ENCODE measurements around the gene GCK. TPM values are rescaled to one million over a fixed set of nuclear protein-coding genes. Genes with fewer than 3 reads are reported as not detected.

Gene GCK
- polyA plus RNA-seq, 3 donors from 2014 or later: not detected

DNA sequence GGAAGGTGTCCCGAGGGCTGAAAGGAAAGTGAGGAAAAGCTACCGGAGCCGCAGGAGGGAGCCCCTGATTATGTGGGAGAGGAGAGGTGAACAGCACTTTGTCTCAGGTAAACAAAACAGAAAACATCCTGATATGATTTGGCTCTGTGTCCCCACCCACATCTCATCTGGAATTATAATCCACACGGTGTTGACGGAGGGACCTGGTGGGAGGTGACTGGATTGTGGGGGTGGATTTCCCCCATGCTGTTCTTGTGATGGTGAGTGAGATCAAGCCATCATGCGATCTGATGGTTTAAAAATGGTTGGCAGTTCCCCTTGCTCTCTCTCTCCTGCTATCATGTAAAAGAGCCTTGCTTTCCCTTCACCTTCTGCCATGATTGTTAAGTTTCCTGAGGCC, 68.8 kb downstream of the GCK start:
- Mint-ChIP-seq H3K4me1 (peaks cover 11 to 19% of the 10 kb centered on the region in 2 donors), H3K27ac (no peak overlapping the region), H3K4me3 (no peak overlapping the region), H3K9me3 (peaks cover 0 to 4% (median 0%) of the 10 kb centered on the region in 6 donors), H3K27me3 (ENCODE audit: low read depth in 3 of 3) (peaks cover 7 to 11% (median 9%) of the 10 kb centered on the region in 3 donors), H3K36me3 (peaks cover 4 to 10% (median 6%) of the 10 kb centered on the region in 3 donors)
- DNase-seq: no peak

DNA sequence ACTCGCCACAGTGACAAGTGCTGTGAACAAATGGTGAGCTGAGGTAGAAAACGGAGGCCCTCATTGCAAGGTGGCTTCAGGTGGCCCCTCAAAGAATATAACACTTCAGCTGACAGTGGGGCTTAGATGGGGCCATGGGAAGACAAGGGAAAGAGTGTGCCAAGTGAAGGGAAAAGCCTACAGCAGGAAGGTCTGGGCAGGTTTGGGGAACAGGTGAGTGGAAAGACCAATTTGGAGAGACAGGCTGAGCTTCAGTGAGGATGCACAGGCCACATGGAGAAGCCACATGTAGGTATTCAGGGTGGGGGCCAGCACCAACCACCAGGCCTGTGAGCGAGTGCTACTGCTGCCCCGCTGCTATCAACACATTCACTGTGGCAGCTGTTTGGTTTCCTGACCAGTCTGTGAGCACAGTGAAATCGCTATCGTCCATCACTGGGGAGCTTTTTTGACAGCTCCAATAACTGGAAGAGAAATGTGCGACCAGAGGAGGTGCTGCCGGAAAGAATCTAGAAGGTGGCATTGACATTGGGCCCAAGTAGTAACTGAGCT, 69.3 kb downstream of the GCK start:
- Mint-ChIP-seq H3K9me3 (peaks cover 0 to 4% (median 0%) of the 10 kb centered on the region in 6 donors), H3K27me3 (ENCODE audit: low read depth in 3 of 3) (peaks cover 5 to 10% (median 9%) of the 10 kb centered on the region in 3 donors), H3K27ac (no peak overlapping the region)

DNA sequence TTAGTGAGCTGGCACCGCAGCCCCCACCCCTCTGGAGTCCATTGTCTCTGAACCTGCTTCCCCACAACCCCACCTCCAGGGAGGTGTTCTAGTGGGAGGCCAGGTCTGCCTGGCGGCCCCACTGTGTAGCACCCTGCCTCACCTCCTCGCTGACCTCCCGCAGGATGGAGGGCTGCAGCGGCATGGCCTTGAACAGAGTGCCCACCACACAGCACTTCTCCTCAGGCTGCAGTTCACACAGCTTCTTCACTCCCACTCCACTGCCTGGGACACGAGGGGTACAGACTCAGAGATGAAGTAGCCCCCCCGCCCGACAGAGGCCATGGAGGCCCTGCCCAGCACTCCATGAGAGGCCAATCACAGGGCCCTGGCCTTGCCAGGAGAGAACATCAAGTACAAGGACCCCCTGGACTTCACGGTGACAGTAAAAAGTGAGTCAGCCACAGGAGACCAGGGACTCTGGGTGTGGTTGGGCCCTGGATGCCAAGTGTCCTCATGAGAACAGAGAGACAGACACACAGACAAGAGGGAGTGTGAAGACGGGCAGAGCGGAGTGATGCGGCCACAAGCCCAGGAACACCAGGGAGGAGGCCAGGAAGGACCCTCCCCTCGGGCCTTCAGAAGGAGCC, 71.3 kb downstream of the GCK start:
- Mint-ChIP-seq H3K4me1 (peaks cover 8 to 10% of the 10 kb centered on the region in 2 donors), H3K27ac (no peak overlapping the region), H3K9me3 (peaks cover 0 to 1% (median 0%) of the 10 kb centered on the region in 6 donors), H3K4me3 (no peak overlapping the region), H3K27me3 (ENCODE audit: low read depth in 3 of 3) (peaks cover 0 to 2% (median 0%) of the 10 kb centered on the region in 3 donors), H3K36me3 (peaks cover 4 to 10% (median 6%) of the 10 kb centered on the region in 3 donors)
- DNase-seq: no peak

More for the DNA sequence above, 69.3 kb downstream of the GCK start:
- Mint-ChIP-seq H3K36me3 (peaks cover 4 to 10% (median 6%) of the 10 kb centered on the region in 3 donors), H3K4me3 (no peak overlapping the region), H3K4me1 (peaks cover 11 to 19% of the 10 kb centered on the region in 2 donors)
- no peak for DNase-seq

DNA sequence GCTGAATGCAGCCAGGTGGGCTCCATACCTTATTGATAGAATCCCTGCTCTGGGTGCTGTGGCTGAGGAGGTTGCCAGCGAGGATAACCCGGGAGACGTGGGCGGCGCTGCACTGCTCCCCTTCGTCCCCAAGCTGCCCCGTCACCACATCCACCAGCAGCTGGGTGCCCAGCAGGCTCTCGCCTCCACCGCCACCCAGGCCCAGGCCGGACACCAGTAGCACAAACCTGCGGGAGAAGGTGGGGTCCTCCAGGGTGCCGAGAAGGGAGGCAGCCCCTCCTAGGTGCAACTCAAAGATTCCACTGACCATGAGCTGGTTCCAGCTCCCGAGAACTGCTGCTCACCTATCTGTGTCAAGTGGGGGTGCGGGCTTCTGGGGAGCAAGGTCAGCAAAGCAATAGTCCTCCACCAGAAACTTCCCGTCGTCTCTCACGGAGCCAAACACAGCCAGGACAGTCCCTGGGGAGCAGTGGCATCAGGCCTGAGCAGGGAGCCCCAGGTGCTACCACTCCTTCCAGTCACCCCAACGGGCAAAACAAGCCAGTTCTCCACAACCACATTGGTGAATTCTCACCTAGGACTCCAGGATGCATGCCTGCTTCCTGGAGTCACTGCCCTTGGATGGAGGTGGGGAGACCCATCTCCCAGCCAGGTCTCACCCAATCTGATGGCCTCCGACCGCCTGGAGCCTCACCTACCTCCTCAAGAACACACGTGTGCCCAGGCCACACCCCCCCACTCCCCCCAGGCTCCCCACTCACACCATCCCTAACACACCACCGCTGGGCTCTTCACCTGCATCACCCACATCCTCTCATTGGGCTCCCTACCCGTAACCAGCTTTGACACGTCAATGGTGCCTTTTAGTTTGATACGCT, 72.2 kb downstream of the GCK start:
- DNase-seq: no peak
- peaks cover 4 to 10% (median 6%) of the 10 kb centered on the region in 3 donors for H3K36me3 Mint-ChIP-seq
- H3K9me3 Mint-ChIP-seq: peaks cover 0 to 1% (median 0%) of the 10 kb centered on the region in 6 donors
- no peak overlapping the region for H3K27ac Mint-ChIP-seq
- no peak overlapping the region for H3K4me3 Mint-ChIP-seq
- peaks cover 0 to 2% (median 0%) of the 10 kb centered on the region in 3 donors for H3K27me3 Mint-ChIP-seq (ENCODE audit: low read depth in 3 of 3)
- peaks cover 0 to 5% of the 10 kb centered on the region in 2 donors for H3K4me1 Mint-ChIP-seq

DNA sequence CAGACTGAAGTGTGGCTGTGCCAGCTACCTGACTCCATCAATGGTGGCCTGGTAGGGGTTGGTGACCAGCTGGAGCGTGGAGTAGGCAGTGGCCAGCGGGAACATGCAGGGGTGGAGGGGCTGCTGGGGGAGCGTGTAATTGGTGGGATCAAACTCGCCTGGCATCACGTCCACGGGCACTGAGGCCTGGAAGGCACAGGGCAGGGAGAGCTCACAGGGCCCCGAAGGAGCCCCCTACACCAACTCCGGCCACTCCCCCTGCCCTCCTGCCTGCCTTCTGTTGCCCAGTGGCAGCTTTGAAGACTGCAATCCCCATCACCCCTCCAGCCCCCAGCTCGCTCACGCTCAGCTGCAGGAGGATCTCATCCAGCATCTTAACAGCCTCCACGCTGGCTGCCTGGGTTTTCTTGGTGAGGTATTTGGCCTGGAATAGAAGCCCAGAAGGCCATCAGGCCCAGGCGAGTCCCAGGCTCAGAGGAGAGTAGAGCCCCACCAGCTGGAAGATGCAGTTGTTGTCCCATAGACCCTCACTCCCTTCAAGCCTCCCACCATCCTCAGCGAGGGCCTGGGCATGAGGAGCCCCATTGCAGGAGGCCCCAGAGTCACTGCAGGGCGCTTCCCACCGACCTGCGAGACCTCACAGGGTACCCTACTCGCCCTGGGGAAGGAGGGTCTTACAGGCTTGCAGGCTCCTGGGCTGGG, 73.0 kb downstream of the GCK start:
- no peak for DNase-seq
- Mint-ChIP-seq H3K9me3 (peaks cover 0 to 1% (median 0%) of the 10 kb centered on the region in 6 donors), H3K27ac (no peak overlapping the region), H3K36me3 (peaks cover 4 to 10% (median 6%) of the 10 kb centered on the region in 3 donors), H3K4me3 (no peak overlapping the region), H3K27me3 (ENCODE audit: low read depth in 3 of 3) (peaks cover 0 to 2% (median 0%) of the 10 kb centered on the region in 3 donors), H3K4me1 (peaks cover 0 to 5% of the 10 kb centered on the region in 2 donors)

DNA sequence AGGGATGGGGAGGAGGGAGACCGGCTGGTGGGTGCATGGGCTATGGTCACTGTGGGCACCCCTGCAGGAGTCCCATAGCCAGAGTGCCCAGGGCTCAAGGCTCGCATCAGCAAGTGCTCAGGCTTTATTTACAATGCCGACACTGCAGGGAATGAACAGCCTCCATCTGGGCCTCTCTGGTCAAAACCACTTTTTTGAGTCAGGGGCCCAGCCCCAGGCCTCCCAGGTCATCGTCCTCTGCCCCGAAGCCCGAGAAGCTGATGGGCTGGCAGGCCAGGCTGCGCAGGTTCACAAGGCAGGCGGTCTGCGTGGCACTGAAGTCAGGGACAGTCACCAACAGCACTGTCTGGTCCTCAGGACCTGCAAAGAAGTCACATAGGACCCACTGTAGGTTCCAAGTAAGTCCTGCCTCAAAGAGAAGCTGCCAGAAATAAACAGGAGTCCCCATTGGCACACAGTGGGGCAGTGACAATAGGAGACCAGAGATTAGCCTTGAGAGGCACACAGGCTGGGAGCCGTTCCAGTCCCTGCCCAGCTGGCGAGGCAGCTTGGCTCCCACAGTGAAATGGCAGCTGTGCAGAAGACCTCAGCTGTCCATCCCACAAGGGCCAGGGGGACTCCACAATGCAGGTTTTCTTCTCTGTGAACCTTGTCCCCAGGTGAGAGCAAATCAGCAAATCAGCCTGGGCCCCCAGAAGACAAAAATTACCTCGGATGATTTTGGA, 74.5 kb downstream of the GCK start:
- Mint-ChIP-seq H3K36me3 (peaks cover 0 to 4% (median under 1%) of the 10 kb centered on the region in 3 donors), H3K9me3 (peaks cover 0 to 1% (median 0%) of the 10 kb centered on the region in 6 donors), H3K27me3 (ENCODE audit: low read depth in 3 of 3) (no peaks in the 10 kb centered on the region), H3K27ac (no peak overlapping the region), H3K4me3 (no peak overlapping the region), H3K4me1 (peaks cover 0 to 2% of the 10 kb centered on the region in 2 donors)
- DNase-seq: no peak

DNA sequence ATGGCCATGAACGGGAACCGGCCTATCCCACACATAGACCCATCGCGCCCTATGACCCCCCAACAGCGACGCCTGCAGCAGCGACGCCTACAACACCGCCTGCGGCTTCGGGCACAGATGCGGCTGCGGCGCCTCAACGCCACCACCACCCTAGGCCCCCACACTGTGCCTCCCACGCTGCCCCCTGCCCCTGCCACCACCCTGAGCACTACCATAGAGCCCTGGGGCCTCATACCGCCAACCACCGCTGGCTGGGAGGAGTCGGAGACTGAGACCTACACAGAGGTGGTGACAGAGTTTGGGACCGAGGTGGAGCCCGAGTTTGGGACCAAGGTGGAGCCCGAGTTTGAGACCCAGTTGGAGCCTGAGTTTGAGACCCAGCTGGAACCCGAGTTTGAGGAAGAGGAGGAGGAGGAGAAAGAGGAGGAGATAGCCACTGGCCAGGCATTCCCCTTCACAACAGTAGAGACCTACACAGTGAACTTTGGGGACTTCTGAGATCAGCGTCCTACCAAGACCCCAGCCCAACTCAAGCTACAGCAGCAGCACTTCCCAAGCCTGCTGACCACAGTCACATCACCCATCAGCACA, 75.4 kb downstream of the GCK start:
- no peak for DNase-seq
- H3K27ac Mint-ChIP-seq: no peak overlapping the region
- no peaks in the 10 kb centered on the region for H3K27me3 Mint-ChIP-seq (ENCODE audit: low read depth in 3 of 3)
- no peak overlapping the region for H3K4me3 Mint-ChIP-seq
- peaks cover 0 to 1% (median 0%) of the 10 kb centered on the region in 6 donors for H3K9me3 Mint-ChIP-seq
- no peaks in the 10 kb centered on the region for H3K36me3 Mint-ChIP-seq
- H3K4me1 Mint-ChIP-seq: no peaks in the 10 kb centered on the region

DNA sequence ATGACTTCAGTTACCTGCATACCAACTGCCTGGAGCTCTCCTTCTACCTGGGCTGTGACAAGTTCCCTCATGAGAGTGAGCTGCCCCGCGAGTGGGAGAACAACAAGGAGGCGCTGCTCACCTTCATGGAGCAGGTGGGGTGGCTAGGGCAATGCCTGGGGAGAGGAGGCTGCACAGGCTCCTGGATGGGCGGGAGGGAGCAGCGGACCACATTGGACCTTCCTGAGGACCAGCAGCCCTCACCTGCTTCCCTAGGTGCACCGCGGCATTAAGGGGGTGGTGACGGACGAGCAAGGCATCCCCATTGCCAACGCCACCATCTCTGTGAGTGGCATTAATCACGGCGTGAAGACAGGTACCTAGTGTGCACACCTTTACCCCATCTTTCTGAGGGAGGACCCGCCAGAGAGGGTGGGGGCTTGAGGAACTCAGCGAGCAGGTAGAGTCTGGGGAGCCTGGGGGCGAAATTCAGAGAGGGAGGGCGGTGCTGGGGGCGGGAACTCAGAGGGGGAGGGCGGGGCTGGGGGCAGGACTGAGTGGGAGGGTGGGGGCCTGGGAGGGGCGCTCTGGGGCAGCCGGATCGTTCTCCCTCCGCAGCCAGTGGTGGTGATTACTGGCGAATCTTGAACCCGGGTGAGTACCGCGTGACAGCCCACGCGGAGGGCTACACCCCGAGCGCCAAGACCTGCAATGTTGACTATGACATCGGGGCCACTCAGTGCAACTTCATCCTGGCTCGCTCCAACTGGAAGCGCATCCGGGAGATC, 76.1 kb downstream of the GCK start:
- no peaks in the 10 kb centered on the region for H3K27me3 Mint-ChIP-seq (ENCODE audit: low read depth in 3 of 3)
- H3K27ac Mint-ChIP-seq: no peak overlapping the region
- no peaks in the 10 kb centered on the region for H3K36me3 Mint-ChIP-seq
- H3K9me3 Mint-ChIP-seq: peaks cover 0 to 1% (median 0%) of the 10 kb centered on the region in 6 donors
- H3K4me1 Mint-ChIP-seq: no peaks in the 10 kb centered on the region
- no peak for DNase-seq
- no peak overlapping the region for H3K4me3 Mint-ChIP-seq

DNA sequence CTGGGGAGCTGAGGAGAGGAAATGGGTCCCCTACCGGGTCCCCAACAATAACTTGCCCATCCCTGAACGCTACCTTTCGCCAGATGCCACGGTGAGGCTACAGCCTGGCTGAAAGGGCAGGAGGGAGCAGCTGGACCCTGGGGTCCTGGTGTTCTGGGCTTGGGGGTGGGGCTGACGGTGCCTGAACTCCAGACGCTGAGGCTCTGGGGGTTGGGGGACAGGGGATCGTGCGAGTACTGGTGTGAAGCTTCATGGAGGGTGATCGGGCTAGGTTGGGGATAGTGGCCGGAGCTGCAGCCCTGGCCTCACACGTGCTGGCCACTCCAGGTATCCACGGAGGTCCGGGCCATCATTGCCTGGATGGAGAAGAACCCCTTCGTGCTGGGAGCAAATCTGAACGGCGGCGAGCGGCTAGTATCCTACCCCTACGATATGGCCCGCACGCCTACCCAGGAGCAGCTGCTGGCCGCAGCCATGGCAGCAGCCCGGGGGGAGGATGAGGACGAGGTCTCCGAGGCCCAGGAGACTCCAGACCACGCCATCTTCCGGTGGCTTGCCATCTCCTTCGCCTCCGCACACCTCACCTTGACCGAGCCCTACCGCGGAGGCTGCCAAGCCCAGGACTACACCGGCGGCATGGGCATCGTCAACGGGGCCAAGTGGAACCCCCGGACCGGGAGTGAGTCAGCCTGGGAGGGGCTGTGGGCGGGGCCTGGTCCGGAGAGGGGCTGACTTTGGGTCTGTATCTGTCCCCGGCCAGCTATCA, 76.8 kb downstream of the GCK start:
- Mint-ChIP-seq H3K36me3 (no peaks in the 10 kb centered on the region), H3K27me3 (ENCODE audit: low read depth in 3 of 3) (no peaks in the 10 kb centered on the region), H3K4me3 (no peak overlapping the region), H3K4me1 (no peaks in the 10 kb centered on the region), H3K27ac (no peak overlapping the region), H3K9me3 (no peaks in the 10 kb centered on the region)
- no peak for DNase-seq

DNA sequence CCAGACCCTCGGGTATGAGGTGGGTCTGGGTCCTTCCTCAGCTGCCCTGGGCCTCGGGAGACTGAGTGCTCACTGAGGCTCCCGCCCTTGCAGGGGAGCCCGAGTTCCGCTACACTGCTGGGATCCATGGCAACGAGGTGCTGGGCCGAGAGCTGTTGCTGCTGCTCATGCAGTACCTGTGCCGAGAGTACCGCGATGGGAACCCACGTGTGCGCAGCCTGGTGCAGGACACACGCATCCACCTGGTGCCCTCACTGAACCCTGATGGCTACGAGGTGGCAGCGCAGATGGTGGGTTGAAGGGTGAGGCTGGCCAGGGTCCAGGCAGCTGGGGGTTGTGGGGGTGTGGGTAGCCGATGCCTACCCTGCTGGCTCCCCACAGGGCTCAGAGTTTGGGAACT, 77.5 kb downstream of the GCK start:
- no peaks in the 10 kb centered on the region for H3K9me3 Mint-ChIP-seq
- no peaks in the 10 kb centered on the region for H3K4me1 Mint-ChIP-seq
- H3K4me3 Mint-ChIP-seq: no peak overlapping the region
- no peak for DNase-seq
- no peaks in the 10 kb centered on the region for H3K27me3 Mint-ChIP-seq (ENCODE audit: low read depth in 3 of 3)
- no peak overlapping the region for H3K27ac Mint-ChIP-seq
- H3K36me3 Mint-ChIP-seq: no peaks in the 10 kb centered on the region

DNA sequence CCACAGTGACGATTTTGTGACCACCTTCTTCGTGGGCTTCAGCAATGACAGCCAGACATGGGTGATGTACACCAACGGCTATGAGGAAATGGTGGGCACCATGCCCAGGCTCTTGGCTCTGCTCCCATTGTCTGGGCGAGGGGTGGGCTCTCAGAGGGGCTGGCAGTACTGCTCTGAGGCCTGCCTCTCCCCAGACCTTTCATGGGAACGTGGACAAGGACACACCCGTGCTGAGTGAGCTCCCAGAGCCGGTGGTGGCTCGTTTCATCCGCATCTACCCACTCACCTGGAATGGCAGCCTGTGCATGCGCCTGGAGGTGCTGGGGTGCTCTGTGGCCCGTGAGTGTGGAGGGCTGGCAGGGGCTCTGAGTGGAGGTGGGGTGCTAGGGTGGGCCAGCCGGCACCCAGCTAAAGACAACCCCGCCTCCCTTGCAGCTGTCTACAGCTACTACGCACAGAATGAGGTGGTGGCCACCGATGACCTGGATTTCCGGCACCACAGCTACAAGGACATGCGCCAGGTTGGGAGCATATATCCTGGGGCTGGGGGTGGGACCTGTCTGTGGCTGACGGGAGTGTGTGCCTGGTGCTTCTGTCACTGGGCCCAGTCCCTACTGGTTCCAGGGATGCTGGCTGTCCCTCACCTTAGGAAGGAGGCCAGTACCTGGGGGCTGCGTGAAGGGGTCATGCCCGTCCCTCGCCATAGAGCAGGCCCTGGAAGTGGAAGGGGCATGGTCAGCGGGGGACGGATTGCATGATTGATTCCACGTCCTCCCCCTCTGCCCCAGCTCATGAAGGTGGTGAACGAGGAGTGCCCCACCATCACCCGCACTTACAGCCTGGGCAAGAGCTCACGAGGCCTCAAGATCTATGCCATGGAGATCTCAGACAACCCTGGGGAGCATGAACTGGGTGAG, 78.3 kb downstream of the GCK start:
- Mint-ChIP-seq H3K36me3 (no peaks in the 10 kb centered on the region), H3K27me3 (ENCODE audit: low read depth in 3 of 3) (peaks cover 0 to 2% (median 0%) of the 10 kb centered on the region in 3 donors), H3K4me1 (no peaks in the 10 kb centered on the region), H3K9me3 (no peaks in the 10 kb centered on the region), H3K27ac (no peak overlapping the region), H3K4me3 (no peak overlapping the region)
- DNase-seq: no peak
